Smooth muscle cell (in vitro differentiated cells): ENCODE results near the gene KITLG. TPM values are rescaled to one million over a fixed set of nuclear protein-coding genes. Genes with fewer than 3 reads are reported as not detected.

ENCODE experiments used
- DNase-seq: peaks from one replicate; lab custom pipeline; 2025; ENCODE audit not compliant: unreplicated experiment; lab: John Stamatoyannopoulos, UW
- H2AFZ ChIP-seq: fragments of 200-600 bp; sonication (generic); 2 replicates; pipeline ENCODE4 v1.6.0; 2016; ENCODE audit warnings: antibody characterized with exemption, low read depth, mild to moderate bottlenecking
- H3F3A ChIP-seq: fragments of 200-600 bp; sonication (generic); 2 replicates; pipeline ENCODE4 v1.6.0; 2017; ENCODE audit warnings: antibody characterized with exemption, low read depth
- H3K27ac ChIP-seq: fragments of 200-600 bp; sonication (generic); 2 replicates; pipeline ENCODE4 v1.5.1; 2016; ENCODE audit warnings: low read depth, mild to moderate bottlenecking
- H3K27me3 ChIP-seq: fragments of 200-600 bp; sonication (generic); 2 replicates; pipeline ENCODE4 v1.6.1; 2016; ENCODE audit warnings: low read depth, mild to moderate bottlenecking
- H3K36me3 ChIP-seq: fragments of 200-600 bp; sonication (generic); 2 replicates; pipeline ENCODE4 v1.5.1; 2016; ENCODE audit warnings: low read depth
- H3K4me1 ChIP-seq: fragments of 200-600 bp; sonication (generic); 2 replicates; pipeline ENCODE4 v1.5.1; 2016; ENCODE audit warnings: low read depth
- H3K4me2 ChIP-seq: fragments of 200-600 bp; sonication (generic); 2 replicates; pipeline ENCODE4 v1.6.0; 2016; ENCODE audit warnings: mild to moderate bottlenecking
- H3K4me3 ChIP-seq: fragments of 200-600 bp; sonication (generic); 2 replicates; pipeline ENCODE4 v1.5.1; 2016; ENCODE audit warnings: mild to moderate bottlenecking
- H3K79me2 ChIP-seq: fragments of 200-600 bp; sonication (generic); 2 replicates; pipeline ENCODE4 v1.6.0; 2016; ENCODE audit warnings: low read depth, mild to moderate bottlenecking
- H3K9ac ChIP-seq: fragments of 200-600 bp; sonication (generic); 2 replicates; pipeline ENCODE4 v1.6.0; 2016; ENCODE audit warnings: low read depth
- H3K9me3 ChIP-seq: fragments of 200-600 bp; sonication (generic); replicated peaks from 2 replicates; pipeline ENCODE4 v1.5.1; 2016; ENCODE audit warnings: low read depth
- H4K20me1 ChIP-seq: fragments of 200-600 bp; sonication (generic); 2 replicates; pipeline ENCODE4 v1.6.0; 2016; ENCODE audit warnings: low read depth
- CTCF ChIP-seq: fragments of 200-600 bp; sonication (generic); IDR thresholded peaks from 2 replicates; pipeline ENCODE4 v1.5.1; 2017; ENCODE audit warnings: borderline replicate concordance, mild to moderate bottlenecking, antibody characterized with exemption; ENCODE audit not compliant: insufficient read depth, poor library complexity, severe bottlenecking
- WGBS: methylation state at CpG from one replicate; pipeline ENCODE4 v1.1.7; 2016; ENCODE audit warnings: low lambda C conversion rate; 5-methylcytosine and 5-hydroxymethylcytosine counted together
- polyA plus RNA-seq: library from polyadenylated mRNA; unstranded; fragments of >200 nt; fragmentation: Nextera tagmentation; extraction: Ambion mirVana; gene quantifications from 2 replicates; pipeline ENCODE4 v1.2.1, GENCODE V29; 2016
- total RNA-seq: library from RNA; depleted of rRNA; stranded (reverse); fragments of >200 nt; gene quantifications from 2 replicates; pipeline ENCODE4 v1.2.3, GENCODE V29; 2014

Gene KITLG
- total and polyA plus RNA-seq, 2 experiments from 2014 or later = 2.1 to 8.0 TPM

- H3K4me3 ChIP-seq = no peak overlapping the region
- peak overlapping the region; percentile 23 for H3K4me2 ChIP-seq
- no peaks in the 10 kb centered on the region for H3K36me3 ChIP-seq
These were observed 6.0 kb downstream of the KITLG start for GRCh38 chr12:88574278-88574677.

GRCh38 chr12:88573583-88573982 lies 6.7 kb downstream of the KITLG start:
- TF ChIP-seq CTCF = no peak
- no peaks in the 10 kb centered on the region for H3K36me3 ChIP-seq
- H3K9ac ChIP-seq = no peak overlapping the region
- H3K27ac ChIP-seq = no peak overlapping the region
- peaks cover 3% of the 10 kb centered on the region for H3K27me3 ChIP-seq
- H3K4me3 ChIP-seq = no peak overlapping the region
- peaks cover 3% of the 10 kb centered on the region for H3K4me1 ChIP-seq
- H3K79me2 ChIP-seq = no peaks in the 10 kb centered on the region
- DNase-seq = no peak
- 99% methylated on average over 4 of the region's 4 CpGs for WGBS
- H3K9me3 ChIP-seq = no peaks in the 10 kb centered on the region
- H3F3A ChIP-seq = no peaks in the 10 kb centered on the region
- H2AFZ ChIP-seq = no peak overlapping the region
- H3K4me2 ChIP-seq = no peak overlapping the region
- H4K20me1 ChIP-seq = no peaks in the 10 kb centered on the region

More at GRCh38 chr12:88574278-88574677, 6.0 kb downstream of the KITLG start:
- WGBS = 49% methylated on average over 2 of the region's 2 CpGs
- TF ChIP-seq CTCF = no peak
- peaks cover 10% of the 10 kb centered on the region for H3K4me1 ChIP-seq
- DNase-seq = no peak
- H2AFZ ChIP-seq = no peak overlapping the region
- H4K20me1 ChIP-seq = no peaks in the 10 kb centered on the region
- no peaks in the 10 kb centered on the region for H3K9me3 ChIP-seq
- H3K79me2 ChIP-seq = no peaks in the 10 kb centered on the region
- peaks cover 10% of the 10 kb centered on the region for H3K27me3 ChIP-seq
- no peak overlapping the region for H3K9ac ChIP-seq
- no peak overlapping the region for H3K27ac ChIP-seq
- H3F3A ChIP-seq = no peaks in the 10 kb centered on the region

- no peak for DNase-seq
- 57% methylated on average over 4 of the region's 4 CpGs for WGBS
- H3K9ac ChIP-seq = no peak overlapping the region
- H3K27me3 ChIP-seq = peaks cover 3% of the 10 kb centered on the region
- no peak overlapping the region for H2AFZ ChIP-seq
- H3K27ac ChIP-seq = no peak overlapping the region
- no peaks in the 10 kb centered on the region for H3K79me2 ChIP-seq
- no peaks in the 10 kb centered on the region for H4K20me1 ChIP-seq
- no peak overlapping the region for H3K4me3 ChIP-seq
- no peak overlapping the region for H3K4me2 ChIP-seq
- H3K36me3 ChIP-seq = no peaks in the 10 kb centered on the region
- no peak for TF ChIP-seq CTCF
- no peaks in the 10 kb centered on the region for H3K4me1 ChIP-seq
- no peaks in the 10 kb centered on the region for H3F3A ChIP-seq
- no peaks in the 10 kb centered on the region for H3K9me3 ChIP-seq
These were observed 7.3 kb downstream of the KITLG start for GRCh38 chr12:88572781-88573549.

GRCh38 chr12:88571543-88571942 lies 8.7 kb downstream of the KITLG start:
- Histone ChIP-seq H3K9ac (no peak overlapping the region), H3K27me3 (peaks cover 3% of the 10 kb centered on the region), H3K36me3 (no peaks in the 10 kb centered on the region), H3K79me2 (no peaks in the 10 kb centered on the region), H3K27ac (no peak overlapping the region), H3K9me3 (no peaks in the 10 kb centered on the region), H2AFZ (no peak overlapping the region), H3K4me2 (no peak overlapping the region), H3K4me1 (no peaks in the 10 kb centered on the region), H3F3A (no peaks in the 10 kb centered on the region), H3K4me3 (no peak overlapping the region), H4K20me1 (no peaks in the 10 kb centered on the region)
- 95% methylated on average over 1 of the region's 1 CpG for WGBS
- DNase-seq = no peak
- TF ChIP-seq CTCF = no peak
